ENCODE measurements around the gene VCP. TPM values are rescaled to one million over a fixed set of nuclear protein-coding genes. Genes with fewer than 3 reads are reported as not detected.

Gene VCP
- total and polyA plus RNA-seq, 2 donors from 2014 or later = 118 to 167 TPM

GRCh38 chr9:35074141-35074540, 1.7 kb upstream of the VCP start:
- FAIRE-seq (no peak), DNase-seq (no peak)
- H3K9ac ChIP-seq (ENCODE audit: low read length in 3 of 3) = no peak overlapping the region
- TF ChIP-seq CTCF (IDR thresholded peaks at IDR 0.05; ENCODE audit: borderline replicate concordance, extremely low read depth, insufficient read depth) = no peak
- H3K9me3 ChIP-seq (ENCODE audit: control insufficient read depth in 2 of 3, insufficient read depth in 1 of 3, low read length in 3 of 3) = no peaks in the 10 kb centered on the region
- no peak overlapping the region for H3K27ac ChIP-seq (ENCODE audit: low read depth in 2 of 2, low read length in 2 of 2)
- no peaks in the 10 kb centered on the region for H3K27me3 ChIP-seq (ENCODE audit: control insufficient read depth, insufficient read depth, low read length)
- no peak overlapping the region for H3K4me3 ChIP-seq (ENCODE audit: low read length in 3 of 3)
- H3K36me3 ChIP-seq (ENCODE audit: control insufficient read depth in 2 of 3, insufficient read depth in 3 of 3, low read length in 3 of 3) = peaks cover 0 to 5% (median 0%) of the 10 kb centered on the region in 3 donors
- peaks cover 4 to 27% (median 26%) of the 10 kb centered on the region in 3 donors for H3K4me1 ChIP-seq (ENCODE audit: control insufficient read depth in 2 of 3, insufficient read depth in 2 of 3, low read depth in 1 of 3, low read length in 3 of 3)
- intact Hi-C loops (cut with DNase I) = no loop called here

GRCh38 chr9:35073279-35073612, 821 bp upstream of the VCP start:
- Histone ChIP-seq H3K27ac (ENCODE audit: low read depth in 2 of 2, low read length in 2 of 2) (peak overlapping the region in 1 of 2 donors; percentile 61), H3K4me3 (ENCODE audit: low read length in 3 of 3) (peak overlapping the region in 1 of 3 donors; percentile 85), H3K9ac (ENCODE audit: low read length in 3 of 3) (no peak overlapping the region), H3K4me1 (ENCODE audit: control insufficient read depth in 2 of 3, insufficient read depth in 2 of 3, low read depth in 1 of 3, low read length in 3 of 3) (peaks cover 4 to 28% (median 23%) of the 10 kb centered on the region in 3 donors), H3K36me3 (ENCODE audit: control insufficient read depth in 2 of 3, insufficient read depth in 3 of 3, low read length in 3 of 3) (peaks cover under 1 to 5% (median 2%) of the 10 kb centered on the region in 3 donors), H3K9me3 (ENCODE audit: control insufficient read depth in 2 of 3, insufficient read depth in 1 of 3, low read length in 3 of 3) (no peaks in the 10 kb centered on the region), H3K27me3 (ENCODE audit: control insufficient read depth, insufficient read depth, low read length) (no peaks in the 10 kb centered on the region)
- intact Hi-C loops (cut with DNase I) = no loop called here
- FAIRE-seq (no peak), DNase-seq (no peak)
- no peak for TF ChIP-seq CTCF (IDR thresholded peaks at IDR 0.05; ENCODE audit: borderline replicate concordance, extremely low read depth, insufficient read depth)

GRCh38 chr9:35071814-35072460, 488 bp downstream of the VCP start:
- peak; percentile 85 to 95 (median 91) for DNase-seq
- H3K9ac ChIP-seq (ENCODE audit: low read length in 3 of 3) = peak overlapping the region; percentile 48 to 92 (median 91)
- H3K4me1 ChIP-seq (ENCODE audit: control insufficient read depth in 2 of 3, insufficient read depth in 2 of 3, low read depth in 1 of 3, low read length in 3 of 3) = peaks cover 4 to 29% (median 23%) of the 10 kb centered on the region in 3 donors
- peaks cover 13% of the 10 kb centered on the region in 3 donors for H3K36me3 ChIP-seq (ENCODE audit: control insufficient read depth in 2 of 3, insufficient read depth in 3 of 3, low read length in 3 of 3)
- peak; percentile 11 for TF ChIP-seq CTCF (IDR thresholded peaks at IDR 0.05; ENCODE audit: borderline replicate concordance, extremely low read depth, insufficient read depth)
- H3K4me3 ChIP-seq (ENCODE audit: low read length in 3 of 3) = peak overlapping the region; percentile 66 to 87 (median 85)
- no peaks in the 10 kb centered on the region for H3K9me3 ChIP-seq (ENCODE audit: control insufficient read depth in 2 of 3, insufficient read depth in 1 of 3, low read length in 3 of 3)
- intact Hi-C loops (cut with DNase I) = no loop called here
- FAIRE-seq = no peak
- H3K27ac ChIP-seq (ENCODE audit: low read depth in 2 of 2, low read length in 2 of 2) = peak overlapping the region; percentile 93 to 98
- H3K27me3 ChIP-seq (ENCODE audit: control insufficient read depth, insufficient read depth, low read length) = no peaks in the 10 kb centered on the region
